B cell (primary cell): ENCODE measurements around the gene SMARCA4. TPM values are rescaled to one million over a fixed set of nuclear protein-coding genes. Genes with fewer than 3 reads are reported as not detected.
"Not testable (repeated sequence)": the region's sequence is repeated elsewhere in the genome, so short reads cannot be mapped to it uniquely, and the experiment has no call there.

Experiments used
- ATAC-seq: fragments of 200-7000 bp; cut with Tn5 transposase; one replicate; pipeline ENCODE4 v1.10.0; 2021; ENCODE audit warnings: low read depth, mild to moderate bottlenecking, moderate number of reproducible peaks, moderate library complexity
- CTCF ChIA-PET: fragments of 350-600 bp; sonication (Branson Sonifier 250); formaldehyde crosslinking; loops from one replicate; lab custom pipeline; 2021; ENCODE audit warnings: antibody characterized with exemption, inconsistent platforms; lab: Charles Lee
- POLR2A ChIA-PET: fragments of 350-600 bp; sonication (Branson Sonifier 250); formaldehyde crosslinking; loops from one replicate; lab custom pipeline; 2021; ENCODE audit warnings: antibody characterized with exemption; lab: Charles Lee
- DNase-seq: peaks from one replicate; pipeline ENCODE4 v3.0.0; 2013
- H2AFZ ChIP-seq: 2 replicates; pipeline ENCODE4 v1.6.1; 2012; ENCODE audit warnings: mild to moderate bottlenecking, low read depth, low read length; ENCODE audit not compliant: insufficient read depth, poor library complexity, severe bottlenecking
- H3K27ac ChIP-seq, 2 donors: 1 replicate in 1 of 2; 2 replicates in 1 of 2; pipeline ENCODE4 v1.5.1; 2012 to 2013; ENCODE audit warnings: low read length in 2 of 2, mild to moderate bottlenecking in 2 of 2, moderate library complexity in 1 of 2
- H3K27me3 ChIP-seq, 4 experiments: fragments of 200-600 bp in 1 of 4; sonication (generic) in 1 of 4; replicated peaks in 1 of 4; 1 replicate in 2 of 4; 2 replicates in 2 of 4; pipeline versions ENCODE4 v1.6.1 to v1.7.0; 2013 to 2016; ENCODE audit warnings: low read length in 3 of 4, mild to moderate bottlenecking in 2 of 4, mixed read lengths in 1 of 4, moderate library complexity in 1 of 4; ENCODE audit not compliant: insufficient read depth in 4 of 4, control insufficient read depth in 3 of 4; ENCODE audit errors: control extremely low read depth in 1 of 4
- H3K36me3 ChIP-seq, 2 experiments: replicated peaks in 1 of 2; 1 replicate in 1 of 2; 2 replicates in 1 of 2; pipeline versions ENCODE4 v1.6.1 to v1.7.1; 2013; ENCODE audit warnings: low read length in 1 of 2; ENCODE audit not compliant: insufficient read depth in 2 of 2, control insufficient read depth in 1 of 2; ENCODE audit errors: control extremely low read depth in 1 of 2, extremely low read depth in 1 of 2
- H3K4me1 ChIP-seq, 2 donors: fragments of 200-600 bp in 1 of 2; sonication (generic) in 1 of 2; 1 replicate in 1 of 2; 2 replicates in 1 of 2; pipeline versions ENCODE4 v1.5.1 to v1.6.1; 2013 to 2017; ENCODE audit warnings: low read length in 2 of 2; ENCODE audit not compliant: control insufficient read depth in 2 of 2, insufficient read depth in 2 of 2
- H3K4me2 ChIP-seq: replicated peaks from 2 replicates; pipeline ENCODE3; 2012; ENCODE audit warnings: mild to moderate bottlenecking, low read depth, low read length; ENCODE audit not compliant: poor library complexity, severe bottlenecking
- H3K4me3 ChIP-seq, 5 experiments: fragments of 200-600 bp in 1 of 5; sonication (generic) in 1 of 5; 1 replicate in 3 of 5; 2 replicates in 2 of 5; pipeline versions ENCODE4 v1.5.1 to v1.7.0; 2011 to 2016; ENCODE audit warnings: low read length in 4 of 5, mild to moderate bottlenecking in 4 of 5, low read depth in 2 of 5, control low read depth in 1 of 5, moderate library complexity in 1 of 5; ENCODE audit not compliant: insufficient read depth in 1 of 5; ENCODE audit errors: control extremely low read depth in 1 of 5, extremely low read depth in 1 of 5
- H3K79me2 ChIP-seq: fragments of 200-600 bp; sonication (generic); one replicate; pipeline ENCODE4 v1.6.0; 2016; ENCODE audit warnings: low read length; ENCODE audit not compliant: control insufficient read depth, insufficient read depth
- H3K9ac ChIP-seq: fragments of 200-600 bp; sonication (generic); 2 replicates; pipeline ENCODE4 v1.6.1; 2017; ENCODE audit warnings: mild to moderate bottlenecking, low read length, moderate library complexity
- H3K9me3 ChIP-seq, 3 donors: one replicate each; pipeline versions ENCODE4 v1.6.1 to v1.7.1; 2013; ENCODE audit warnings: low read length in 2 of 3; ENCODE audit not compliant: control insufficient read depth in 2 of 3, insufficient read depth in 1 of 3; ENCODE audit errors: control extremely low read depth in 1 of 3
- H4K20me1 ChIP-seq: 2 replicates; pipeline ENCODE4 v1.6.0; 2012; ENCODE audit warnings: mild to moderate bottlenecking, low read length; ENCODE audit not compliant: insufficient read depth, control insufficient read depth, poor library complexity, severe bottlenecking
- H3K27ac Mint-ChIP-seq: one replicate; pipeline ENCODE4 v1.8.0; 2021; ENCODE audit warnings: mixed read lengths
- H3K27me3 Mint-ChIP-seq: one replicate; pipeline ENCODE4 v1.8.0; 2021; ENCODE audit warnings: mixed read lengths
- H3K4me1 Mint-ChIP-seq: one replicate; pipeline ENCODE4 v1.8.0; 2021; ENCODE audit warnings: mixed read lengths
- H3K4me3 Mint-ChIP-seq: one replicate; pipeline ENCODE4 v1.8.0; 2021; ENCODE audit warnings: mixed read lengths
- H3K9me3 Mint-ChIP-seq: one replicate; pipeline ENCODE4 v1.8.0; 2022; ENCODE audit warnings: mixed read lengths; ENCODE audit not compliant: insufficient read depth
- CTCF ChIP-seq: fragments of 200-600 bp; IDR thresholded peaks from one replicate; pipeline ENCODE4 v1.8.0; 2022; ENCODE audit warnings: antibody characterized with exemption, mild to moderate bottlenecking
- EZH2 ChIP-seq: IDR thresholded peaks from 2 replicates; pipeline ENCODE4 v1.6.1; 2012; ENCODE audit warnings: borderline replicate concordance, low read depth, mild to moderate bottlenecking, moderate library complexity, low read length; ENCODE audit not compliant: insufficient read depth, poor library complexity, severe bottlenecking
- WGBS: methylation state at CpG from one replicate; pipeline ENCODE4 v1.1.5; 2013; ENCODE audit warnings: missing lambda C conversion rate; ENCODE audit not compliant: insufficient coverage; 5-methylcytosine and 5-hydroxymethylcytosine counted together
- intact Hi-C: fragments of 100-400 bp; cut with micrococcal nuclease; formaldehyde crosslinking; loops from one replicate; pipeline ENCODE4 v1.10.0; 2022
- polyA plus RNA-seq: library from polyadenylated mRNA; depleted of rRNA; stranded (reverse); fragments of >200 nt; gene quantifications from 2 replicates; pipeline ENCODE4 v1.2.3, GENCODE V29; 2012
- total RNA-seq, 2 donors: library from RNA; stranded (reverse); fragments of 120-200 nt in 1 of 2; gene quantifications; 1 replicate in 1 of 2; 2 replicates in 1 of 2; pipeline versions ENCODE4 v1.2.3 to v1.2.4, GENCODE V29; 2013 to 2022

The SMARCA4 gene
- total and polyA plus RNA-seq, 2 donors (not counting 1 experiment from before 2014, with no cell fraction given) = 49.7 to 82.3 TPM

- intact Hi-C loops = no loop called here
Observed at GRCh38 chr19:10991521-10992081, 30.8 kb downstream of the SMARCA4 start.

GRCh38 chr19:10992174-10992573 is 31.3 kb downstream of the SMARCA4 start:
- H3K9me3 Mint-ChIP-seq, H3K4me2 ChIP-seq, H3K27ac ChIP-seq, POLR2A ChIA-PET, H3K4me1 Mint-ChIP-seq, H3K27me3 ChIP-seq, ATAC-seq, DNase-seq, H3K9me3 ChIP-seq, H3K9ac ChIP-seq, H3K27ac Mint-ChIP-seq, H3K4me3 ChIP-seq, H3K27me3 Mint-ChIP-seq, H4K20me1 ChIP-seq, H2AFZ ChIP-seq, intact Hi-C loops, H3K4me3 Mint-ChIP-seq, H3K4me1 ChIP-seq: not testable (repeated sequence)
- peaks cover 1 to 55% of the 10 kb centered on the region in 2 experiments for H3K36me3 ChIP-seq
- CTCF ChIA-PET = interaction anchor here (1.2 kb wide), 1 partner anchor 134 kb away, joined by 3 read pairs; no protein-coding TSS in a partner anchor
- H3K79me2 ChIP-seq = peaks cover 11% of the 10 kb centered on the region
- WGBS = 96% methylated on average over 5 of the region's 6 CpGs

More at GRCh38 chr19:10991521-10992081, 30.8 kb downstream of the SMARCA4 start:
- H3K4me1 Mint-ChIP-seq = no peaks in the 10 kb centered on the region
- H3K4me2 ChIP-seq = no peak overlapping the region
- H3K4me3 ChIP-seq = no peak overlapping the region
- H3K36me3 ChIP-seq = peaks cover 1 to 58% of the 10 kb centered on the region in 2 experiments
- H3K27me3 Mint-ChIP-seq = no peaks in the 10 kb centered on the region
- H3K79me2 ChIP-seq = peaks cover 11% of the 10 kb centered on the region
- H3K9me3 Mint-ChIP-seq = no peaks in the 10 kb centered on the region
- H3K9me3 ChIP-seq = peaks cover 0 to 4% (median 0%) of the 10 kb centered on the region in 3 donors
- no peak for DNase-seq
- no peaks in the 10 kb centered on the region for H3K27me3 ChIP-seq
- no peak overlapping the region for H3K9ac ChIP-seq
- no peak for ATAC-seq
- H4K20me1 ChIP-seq = peaks cover 7% of the 10 kb centered on the region
- H3K27ac ChIP-seq = no peak overlapping the region
- WGBS = 91% methylated on average over 7 of the region's 9 CpGs
- no peaks in the 10 kb centered on the region for H3K4me1 ChIP-seq
- POLR2A ChIA-PET = no interaction called here
- CTCF ChIA-PET = interaction anchor here (1.1 to 1.2 kb wide), 2 partner anchors 21 to 135 kb away, joined by 3 to 4 read pairs; no protein-coding TSS in a partner anchor
- no peak overlapping the region for H3K4me3 Mint-ChIP-seq
- H3K27ac Mint-ChIP-seq = no peak overlapping the region
- H2AFZ ChIP-seq = no peak overlapping the region
- TF ChIP-seq EZH2 (no peak), CTCF (no peak)
